ENCODE data around the gene TAOK3.

- TF ChIP-seq, protein P1, sequence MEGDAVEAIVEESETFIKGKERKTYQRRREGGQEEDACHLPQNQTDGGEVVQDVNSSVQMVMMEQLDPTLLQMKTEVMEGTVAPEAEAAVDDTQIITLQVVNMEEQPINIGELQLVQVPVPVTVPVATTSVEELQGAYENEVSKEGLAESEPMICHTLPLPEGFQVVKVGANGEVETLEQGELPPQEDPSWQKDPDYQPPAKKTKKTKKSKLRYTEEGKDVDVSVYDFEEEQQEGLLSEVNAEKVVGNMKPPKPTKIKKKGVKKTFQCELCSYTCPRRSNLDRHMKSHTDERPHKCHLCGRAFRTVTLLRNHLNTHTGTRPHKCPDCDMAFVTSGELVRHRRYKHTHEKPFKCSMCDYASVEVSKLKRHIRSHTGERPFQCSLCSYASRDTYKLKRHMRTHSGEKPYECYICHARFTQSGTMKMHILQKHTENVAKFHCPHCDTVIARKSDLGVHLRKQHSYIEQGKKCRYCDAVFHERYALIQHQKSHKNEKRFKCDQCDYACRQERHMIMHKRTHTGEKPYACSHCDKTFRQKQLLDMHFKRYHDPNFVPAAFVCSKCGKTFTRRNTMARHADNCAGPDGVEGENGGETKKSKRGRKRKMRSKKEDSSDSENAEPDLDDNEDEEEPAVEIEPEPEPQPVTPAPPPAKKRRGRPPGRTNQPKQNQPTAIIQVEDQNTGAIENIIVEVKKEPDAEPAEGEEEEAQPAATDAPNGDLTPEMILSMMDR (IDR thresholded peaks at IDR 0.05; ENCODE audit: control extremely low read depth in 1 of 3, insufficient read depth in 1 of 3, low read depth in 1 of 3, low read length in 3 of 3), result no peak
- TF ChIP-seq RFX5 (IDR thresholded peaks at IDR 0.05; ENCODE audit: borderline replicate concordance, low read depth, low read length) (no peak), POLR2AphosphoS5 (IDR thresholded peaks at IDR 0.05; ENCODE audit: low read depth, low read length) (no peak), SIX5 (IDR thresholded peaks at IDR 0.05; ENCODE audit: low read depth, low read length) (no peak), HDAC2 (IDR thresholded peaks at IDR 0.05; ENCODE audit: borderline replicate concordance in 1 of 2, low read depth in 2 of 2, low read length in 2 of 2) (no peak), RXRA (IDR thresholded peaks at IDR 0.05; ENCODE audit: insufficient read depth, low read depth, low read length) (no peak), EP300 (IDR thresholded peaks at IDR 0.05; ENCODE audit: borderline replicate concordance in 1 of 2, low read depth in 2 of 2, low read length in 2 of 2) (no peak), E2F6 (IDR thresholded peaks at IDR 0.05) (no peak), SP2 (IDR thresholded peaks at IDR 0.05; ENCODE audit: low read length) (no peak)
Observed at GRCh38 chr12:118358008-118358359, 14.7 kb downstream of the TAOK3 start.
